Measurements from ENCODE around the gene YPEL2. TPM values are rescaled to one million over a fixed set of nuclear protein-coding genes. Genes with fewer than 3 reads are reported as not detected.
"Not testable (repeated sequence)": the region's sequence is repeated elsewhere in the genome, so short reads cannot be mapped to it uniquely, and the experiment has no call there.

YPEL2 gene
- 10 to 100 TPM; 20.6 to 33.1 (median 26.9) TPM for total RNA-seq

- WGBS, 2 donors = 1 to 2% methylated on average over 5 to 14 of the region's 71 CpGs
- DNase-seq (ENCODE audit: low spot score in 2 of 2) = peak; percentile 95 to 99
- intact Hi-C loops (cut with DNase I; ENCODE audit: low total_unique reads) = no loop called here
- peak within 1 kb of the TSS; percentile 84 for H3K4me3 ChIP-seq (ENCODE audit: low read depth, poor library complexity, severe bottlenecking)
- TF ChIP-seq, protein P1, sequence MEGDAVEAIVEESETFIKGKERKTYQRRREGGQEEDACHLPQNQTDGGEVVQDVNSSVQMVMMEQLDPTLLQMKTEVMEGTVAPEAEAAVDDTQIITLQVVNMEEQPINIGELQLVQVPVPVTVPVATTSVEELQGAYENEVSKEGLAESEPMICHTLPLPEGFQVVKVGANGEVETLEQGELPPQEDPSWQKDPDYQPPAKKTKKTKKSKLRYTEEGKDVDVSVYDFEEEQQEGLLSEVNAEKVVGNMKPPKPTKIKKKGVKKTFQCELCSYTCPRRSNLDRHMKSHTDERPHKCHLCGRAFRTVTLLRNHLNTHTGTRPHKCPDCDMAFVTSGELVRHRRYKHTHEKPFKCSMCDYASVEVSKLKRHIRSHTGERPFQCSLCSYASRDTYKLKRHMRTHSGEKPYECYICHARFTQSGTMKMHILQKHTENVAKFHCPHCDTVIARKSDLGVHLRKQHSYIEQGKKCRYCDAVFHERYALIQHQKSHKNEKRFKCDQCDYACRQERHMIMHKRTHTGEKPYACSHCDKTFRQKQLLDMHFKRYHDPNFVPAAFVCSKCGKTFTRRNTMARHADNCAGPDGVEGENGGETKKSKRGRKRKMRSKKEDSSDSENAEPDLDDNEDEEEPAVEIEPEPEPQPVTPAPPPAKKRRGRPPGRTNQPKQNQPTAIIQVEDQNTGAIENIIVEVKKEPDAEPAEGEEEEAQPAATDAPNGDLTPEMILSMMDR (IDR thresholded peaks at IDR 0.05) = no peak
- TF ChIP-seq POLR2A (IDR thresholded peaks at IDR 0.05) = peak in 1 of 2 donors; percentile 47
These were observed at the start of gene YPEL2 for GRCh38 chr17:59331129-59331928. TSS of gene YPEL2 (plus strand) at chr17:59331655. CDS start at chr17:59353410, 21,755 bp downstream.

- H3K4me3 ChIP-seq (ENCODE audit: low read depth, poor library complexity, severe bottlenecking) = no peak overlapping the region
- no peak for DNase-seq (ENCODE audit: low spot score in 2 of 2)
- intact Hi-C loops (cut with DNase I; ENCODE audit: low total_unique reads) = no loop called here
- TF ChIP-seq, protein P1 (IDR thresholded peaks at IDR 0.05) = no peak
- no peak for TF ChIP-seq POLR2A (IDR thresholded peaks at IDR 0.05)
- 49 to 54% methylated on average over 4 of the region's 4 CpGs for WGBS, 2 donors
These were observed 47.1 kb upstream of the YPEL2 start for GRCh38 chr17:59284317-59284716.

DNA sequence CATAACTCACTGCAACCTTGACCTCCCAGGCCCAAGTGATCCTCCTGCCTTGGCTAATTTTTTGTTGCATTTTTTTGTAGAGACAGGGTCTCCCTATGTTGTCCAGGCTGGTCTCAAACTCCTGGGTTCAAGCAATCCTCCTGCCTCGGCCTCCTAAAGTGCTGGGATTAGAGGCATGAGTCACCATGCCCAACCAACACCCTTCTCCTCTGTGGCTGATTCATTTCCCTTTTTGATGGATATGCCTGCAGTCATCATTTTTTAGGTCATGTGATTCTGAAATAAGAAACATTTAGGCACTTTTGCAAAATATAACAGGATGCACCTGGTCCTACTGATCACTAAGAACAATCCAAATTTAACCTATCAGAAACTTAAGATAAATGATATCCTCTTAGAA is 44.0 kb upstream of the YPEL2 start:
- no peak for TF ChIP-seq POLR2A (IDR thresholded peaks at IDR 0.05)
- TF ChIP-seq, protein P1 (IDR thresholded peaks at IDR 0.05) = no peak
- DNase-seq (ENCODE audit: low spot score in 2 of 2) = no peak
- WGBS, 2 donors = 35 to 41% methylated on average over 1 of the region's 1 CpG
- intact Hi-C loops (cut with DNase I; ENCODE audit: low total_unique reads) = no loop called here
- H3K4me3 ChIP-seq (ENCODE audit: low read depth, poor library complexity, severe bottlenecking) = no peak overlapping the region

- intact Hi-C loops (cut with DNase I; ENCODE audit: low total_unique reads) = no loop called here
- H3K4me3 ChIP-seq (ENCODE audit: low read depth, poor library complexity, severe bottlenecking) = no peak overlapping the region
- no peak for TF ChIP-seq POLR2A (IDR thresholded peaks at IDR 0.05)
- TF ChIP-seq, protein P1 (IDR thresholded peaks at IDR 0.05) = no peak
- no peak for DNase-seq (ENCODE audit: low spot score in 2 of 2)
- WGBS, 2 donors = 75 to 83% methylated on average over 3 of the region's 3 CpGs
These were observed 43.6 kb upstream of the YPEL2 start for GRCh38 chr17:59287891-59288290.

DNA sequence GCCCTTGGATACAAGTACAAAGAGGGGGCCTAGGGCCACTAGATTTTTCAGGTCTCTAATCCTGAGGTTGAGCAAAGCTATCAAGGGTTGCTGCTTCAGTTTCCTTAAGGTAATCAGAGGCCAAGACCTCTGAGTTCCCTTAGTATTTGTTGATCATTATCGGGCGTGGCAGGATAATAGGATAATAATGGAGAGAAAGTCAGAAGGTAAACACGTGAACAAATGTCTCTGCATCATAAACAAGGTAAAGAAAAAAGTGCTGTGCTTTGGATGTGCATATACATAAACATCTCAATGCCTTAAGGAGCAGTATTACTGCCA is 41.5 kb upstream of the YPEL2 start:
- DNase-seq (ENCODE audit: low spot score in 2 of 2) = no peak
- 61 to 64% methylated on average over 3 of the region's 3 CpGs for WGBS, 2 donors
- H3K4me3 ChIP-seq (ENCODE audit: low read depth, poor library complexity, severe bottlenecking) = no peak overlapping the region
- TF ChIP-seq, protein P1 (IDR thresholded peaks at IDR 0.05) = no peak
- TF ChIP-seq POLR2A (IDR thresholded peaks at IDR 0.05) = no peak
- intact Hi-C loops (cut with DNase I; ENCODE audit: low total_unique reads) = no loop called here

DNA sequence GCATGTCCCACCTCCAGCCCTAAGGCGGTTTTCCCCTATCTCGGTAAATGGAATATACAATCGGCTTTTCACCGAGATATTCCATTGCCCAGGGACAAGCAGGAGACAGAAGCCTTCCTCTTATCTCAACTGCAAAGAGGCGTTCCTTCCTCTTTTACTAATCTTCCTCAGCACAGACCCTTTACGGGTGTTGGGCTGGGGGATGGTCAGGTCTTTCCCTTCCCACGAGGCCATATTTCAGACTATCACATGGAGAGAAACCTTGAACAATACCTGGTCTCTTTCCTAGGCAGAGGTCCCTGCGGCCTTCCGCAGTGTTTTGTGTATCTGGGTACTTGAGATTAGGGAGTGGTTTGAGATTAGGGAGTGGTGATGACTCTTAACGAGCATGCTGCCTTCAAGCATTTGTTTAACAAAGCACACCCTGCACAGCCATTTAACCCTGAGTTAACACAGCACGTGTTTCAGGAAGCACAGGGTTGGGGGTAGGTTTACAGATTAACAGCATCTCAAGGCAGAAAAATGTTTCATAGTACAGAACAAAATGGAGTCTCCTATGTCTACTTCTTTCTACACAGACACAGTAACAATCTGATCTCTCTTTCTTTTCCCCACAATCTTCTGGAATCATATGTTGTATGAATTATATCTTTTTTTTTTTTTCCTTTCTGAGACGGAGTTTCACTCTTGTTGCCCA is 41.0 kb upstream of the YPEL2 start:
- H3K4me3 ChIP-seq (ENCODE audit: low read depth, poor library complexity, severe bottlenecking); intact Hi-C loops (cut with DNase I; ENCODE audit: low total_unique reads); DNase-seq (ENCODE audit: low spot score in 2 of 2): not testable (repeated sequence)
- WGBS, 2 donors = 30 to 40% methylated on average over 12 of the region's 12 CpGs
